HG03378 (cell line): ENCODE results near the gene C11orf86.

Experiments used
- ATAC-seq: cut with Tn5 transposase; IDR thresholded peaks from one replicate; pipeline ENCODE4 v1.9.1; 2021; ENCODE audit warnings: mild to moderate bottlenecking, moderate library complexity; ENCODE audit not compliant: unreplicated experiment

Gene C11orf86

DNA sequence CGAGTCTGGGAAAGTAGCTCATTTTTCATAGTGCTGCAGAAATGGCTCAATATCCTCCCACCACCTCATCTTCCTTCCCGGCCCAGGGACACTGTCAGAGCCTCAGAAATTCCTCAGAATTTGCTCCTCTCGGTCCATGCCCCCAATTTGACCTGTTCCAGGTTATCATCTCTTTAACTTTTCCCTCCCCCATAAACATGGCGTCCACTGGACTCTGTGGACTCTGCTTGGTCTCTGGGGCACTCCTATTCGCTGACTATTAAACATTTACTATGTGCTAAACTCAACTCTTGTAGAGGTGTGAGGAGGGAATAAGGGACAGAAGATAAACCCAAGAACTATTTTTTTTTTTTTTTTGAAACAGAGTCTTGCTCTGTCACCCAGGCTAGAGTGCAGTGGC lies 8.8 kb upstream of the C11orf86 start:
- no peak for ATAC-seq

DNA sequence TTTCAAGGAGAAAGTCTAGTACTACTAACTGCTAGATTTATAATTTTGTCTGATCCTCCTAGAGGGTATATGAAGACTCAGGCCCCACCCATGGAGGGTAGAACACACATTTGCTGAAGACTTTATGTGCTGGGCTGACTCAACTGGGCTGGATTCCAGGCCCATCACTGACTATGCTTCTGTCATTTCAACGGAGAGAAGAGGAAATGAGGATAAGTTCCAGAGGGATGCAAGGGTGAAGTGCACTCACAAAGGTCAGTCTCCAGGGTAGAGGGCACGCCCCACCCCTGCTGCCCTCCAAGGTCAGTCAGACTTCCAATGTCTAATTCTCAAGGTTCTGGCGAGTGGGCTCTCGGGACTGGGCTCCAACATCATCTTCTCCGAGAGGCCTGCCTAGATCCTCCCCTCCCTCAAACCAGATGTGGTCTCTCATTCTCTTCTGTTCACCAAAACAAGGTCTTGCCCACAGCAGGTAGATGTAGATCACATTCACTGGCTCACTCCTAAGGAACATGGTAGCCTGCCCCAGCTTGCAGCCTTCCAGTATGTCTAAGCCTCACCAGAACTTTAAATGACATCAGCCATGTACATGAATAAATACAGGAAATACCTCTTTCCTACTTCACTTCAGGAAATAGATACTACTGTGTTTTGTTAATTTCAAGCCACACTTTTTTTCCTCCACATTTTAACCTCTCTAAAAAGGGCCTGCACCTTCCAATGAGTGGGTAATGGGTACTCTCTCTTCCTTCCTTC lies 7.3 kb upstream of the C11orf86 start:
- ATAC-seq, result no peak

DNA sequence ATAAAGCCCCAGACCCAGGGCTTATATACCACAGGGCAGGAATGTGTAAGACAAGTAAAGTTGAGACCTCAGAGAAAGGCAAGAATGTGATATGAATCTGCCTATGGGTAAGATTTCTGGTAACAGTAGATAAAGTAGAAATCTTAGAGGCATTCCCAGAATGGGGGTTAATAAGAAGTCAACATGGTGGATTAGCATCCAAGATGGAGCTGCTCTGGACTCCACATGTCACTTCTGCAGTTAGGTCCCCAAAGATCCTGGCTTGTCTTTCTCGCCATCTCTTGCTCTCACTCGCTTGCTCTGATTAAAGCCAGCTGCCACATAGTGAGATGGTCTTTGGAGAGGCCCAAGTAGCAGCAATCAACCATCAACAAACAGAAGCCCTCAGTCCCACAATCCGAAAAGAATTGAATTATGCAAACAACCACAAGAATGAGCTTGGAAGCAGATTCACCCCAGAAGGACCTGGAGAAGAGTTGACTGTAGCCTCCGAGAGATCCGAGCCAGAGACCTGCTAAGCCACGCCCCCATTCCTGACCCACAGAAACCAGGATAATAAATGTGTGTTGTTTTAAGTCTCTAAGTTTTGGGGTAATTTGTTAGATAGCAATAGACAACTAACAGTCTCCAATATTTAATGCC lies 5.4 kb upstream of the C11orf86 start:
- ATAC-seq, result no peak

DNA sequence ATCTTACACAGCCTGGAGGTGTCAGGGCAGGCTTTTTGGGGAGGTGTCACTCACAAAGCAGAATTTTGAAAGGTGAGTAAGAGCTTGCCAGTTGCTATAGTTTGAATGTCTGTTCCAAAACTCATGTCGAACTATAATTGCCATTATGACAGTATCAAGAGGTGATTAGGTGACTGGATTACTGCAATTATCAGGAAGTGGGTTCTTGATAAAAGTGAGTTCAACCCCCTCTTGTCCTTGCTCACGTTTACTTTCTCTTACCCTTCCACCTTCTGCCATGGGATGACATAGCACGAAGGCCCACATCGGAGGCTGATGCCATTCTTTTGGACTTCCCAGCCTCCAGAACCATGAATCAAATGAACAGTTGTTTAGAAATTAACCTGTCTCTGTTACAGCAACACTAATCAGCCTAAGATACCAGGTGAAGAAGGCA lies 4.7 kb upstream of the C11orf86 start:
- no peak for ATAC-seq

DNA sequence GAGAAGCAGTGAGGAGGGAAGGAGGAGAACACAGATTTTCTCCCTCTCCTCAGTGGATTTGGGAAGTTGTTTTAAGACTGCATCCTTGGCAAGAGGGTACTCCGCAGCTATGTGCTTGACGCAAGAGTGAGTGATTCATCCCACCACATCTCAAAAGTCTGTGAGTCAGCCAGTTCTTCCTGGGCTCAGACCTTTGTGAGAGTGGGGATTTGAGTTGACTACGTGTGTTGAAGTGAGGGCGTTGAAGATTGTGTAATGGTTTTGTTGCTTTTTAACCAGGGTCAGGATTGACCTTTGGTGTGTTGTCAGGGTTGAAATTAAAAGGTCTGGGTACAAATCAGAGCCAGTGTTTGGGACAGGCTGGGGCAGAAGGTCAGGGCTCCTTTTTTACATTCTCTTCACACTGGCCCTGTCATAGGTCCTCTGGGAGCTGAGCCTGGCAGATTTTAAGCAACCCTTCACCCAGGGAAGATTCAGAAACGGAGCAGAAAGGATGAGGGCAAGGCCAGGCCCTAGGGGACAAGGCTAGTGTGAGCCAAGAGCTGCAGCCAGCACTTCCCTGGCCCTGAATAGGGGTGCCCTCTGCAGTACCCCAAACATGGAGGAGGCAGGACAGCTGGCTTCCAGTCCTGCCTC lies 4.2 kb upstream of the C11orf86 start:
- no peak for ATAC-seq

DNA sequence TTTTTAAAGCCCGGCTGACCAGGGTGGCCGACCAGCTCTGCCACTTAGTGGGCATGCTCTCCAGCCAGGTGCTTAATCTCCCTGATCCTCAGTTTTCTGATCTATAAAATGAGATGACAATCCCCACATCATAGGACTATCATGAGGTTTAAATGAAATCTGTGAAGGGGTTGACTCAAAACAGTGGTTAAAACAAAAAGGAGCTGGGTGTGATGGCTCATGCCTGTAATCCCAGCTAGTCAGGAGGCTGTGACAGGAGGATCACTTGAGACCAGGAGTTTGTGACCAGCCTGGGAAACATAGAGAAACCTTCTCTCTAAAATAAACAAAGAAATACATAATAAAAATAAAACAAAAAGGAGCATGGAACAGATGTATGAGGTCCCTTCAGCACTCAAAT lies 3.6 kb upstream of the C11orf86 start:
- no peak for ATAC-seq

DNA sequence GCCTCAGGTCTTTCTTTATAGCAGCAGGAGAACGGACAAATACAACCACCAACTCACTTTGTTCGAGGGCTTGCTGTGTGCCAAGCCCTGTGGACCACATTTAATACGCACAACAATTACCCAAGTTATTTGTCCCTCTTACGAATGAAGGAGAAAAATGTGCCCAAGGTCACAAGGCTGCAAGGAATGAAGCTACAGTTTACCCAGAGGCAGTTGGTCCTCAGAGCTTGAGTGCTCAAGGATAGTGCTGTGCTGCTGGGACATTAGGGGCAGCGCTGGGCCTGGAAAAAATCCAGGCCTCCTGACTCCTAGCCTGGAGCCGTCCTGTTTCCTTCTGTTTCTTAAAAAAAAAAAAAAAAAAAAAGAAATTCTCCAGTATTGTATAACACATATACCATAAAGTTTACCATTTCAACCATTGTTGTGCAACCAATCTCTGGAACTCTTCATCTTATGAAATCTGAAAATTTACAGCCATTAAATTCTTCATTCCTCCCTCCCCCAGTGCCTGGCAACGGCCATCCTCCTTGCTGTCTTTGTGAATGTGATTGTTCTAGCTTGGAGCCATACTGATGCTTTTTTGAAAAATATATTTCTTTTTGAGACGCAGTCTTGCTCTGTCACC lies 1.0 kb upstream of the C11orf86 start:
- no peak for ATAC-seq

DNA sequence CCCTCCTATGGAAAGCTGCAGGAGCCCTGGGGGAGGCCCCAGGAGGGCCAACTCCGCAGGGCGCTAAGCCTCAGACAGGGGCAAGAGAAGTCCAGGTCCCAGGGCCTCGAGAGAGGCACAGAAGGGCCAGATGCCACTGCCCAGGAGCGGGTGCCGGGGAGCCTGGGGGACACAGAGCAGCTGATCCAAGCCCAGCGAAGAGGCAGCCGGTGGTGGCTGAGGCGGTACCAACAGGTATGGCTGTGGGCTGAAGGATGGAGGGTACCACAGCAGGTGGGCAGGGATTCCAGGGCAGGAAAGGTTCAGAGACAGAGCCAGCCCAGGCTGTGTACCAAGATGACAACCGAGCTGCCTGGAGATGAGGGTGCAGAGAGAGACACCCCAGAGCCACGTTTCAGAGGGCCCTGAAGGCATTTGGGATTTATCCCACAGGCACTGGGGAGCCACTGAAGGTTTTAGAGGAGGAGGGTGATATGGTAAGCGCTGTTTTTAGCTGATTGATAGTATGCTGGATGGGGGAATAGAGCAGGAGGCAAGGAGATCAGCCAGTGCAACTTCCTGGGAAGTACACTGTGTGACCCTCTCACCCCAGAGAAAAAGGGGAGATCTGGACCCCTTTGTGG lies 412 bp downstream of the C11orf86 start:
- no peak for ATAC-seq

DNA sequence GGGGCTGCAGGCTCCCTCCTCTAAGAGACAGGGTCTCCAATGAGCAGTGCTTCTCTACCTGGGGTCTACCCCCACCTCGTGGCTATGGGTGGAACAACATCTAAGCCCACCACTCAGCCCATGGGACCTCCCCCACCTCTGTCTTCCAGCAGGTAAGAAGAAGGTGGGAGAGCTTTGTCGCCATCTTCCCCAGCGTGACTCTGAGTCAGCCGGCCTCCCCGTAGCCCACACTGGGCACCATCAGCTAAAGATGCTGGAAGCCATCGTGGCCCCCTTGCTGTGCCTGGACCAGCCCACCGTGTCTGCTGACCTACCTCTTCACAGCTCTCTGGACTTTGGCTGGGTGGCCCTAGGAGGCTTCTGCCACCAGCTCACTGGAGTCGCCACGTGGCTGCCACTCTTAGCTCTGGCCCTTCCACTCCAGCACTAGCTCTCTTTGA lies 944 bp downstream of the C11orf86 start:
- no peak for ATAC-seq

DNA sequence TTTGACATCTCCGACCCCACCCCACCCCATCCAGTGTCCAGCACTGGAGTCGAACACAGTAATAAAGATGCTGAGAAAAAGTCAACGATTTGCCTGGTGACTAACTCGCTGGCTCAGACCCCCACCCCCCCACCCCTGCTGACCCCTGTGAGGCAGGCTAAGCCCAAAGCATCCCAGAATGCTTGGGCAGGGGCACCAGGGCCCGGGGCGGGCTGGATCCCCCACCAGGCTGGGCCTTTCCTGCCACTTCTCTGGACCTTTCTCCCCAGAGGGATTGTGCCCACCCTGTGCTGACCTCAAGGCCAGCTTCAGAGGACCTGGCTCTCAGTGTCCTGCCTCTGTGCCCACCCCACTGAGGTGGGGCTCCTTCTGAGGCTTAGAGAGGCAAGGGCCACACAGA lies 1.8 kb downstream of the C11orf86 start:
- ATAC-seq, result no peak

DNA sequence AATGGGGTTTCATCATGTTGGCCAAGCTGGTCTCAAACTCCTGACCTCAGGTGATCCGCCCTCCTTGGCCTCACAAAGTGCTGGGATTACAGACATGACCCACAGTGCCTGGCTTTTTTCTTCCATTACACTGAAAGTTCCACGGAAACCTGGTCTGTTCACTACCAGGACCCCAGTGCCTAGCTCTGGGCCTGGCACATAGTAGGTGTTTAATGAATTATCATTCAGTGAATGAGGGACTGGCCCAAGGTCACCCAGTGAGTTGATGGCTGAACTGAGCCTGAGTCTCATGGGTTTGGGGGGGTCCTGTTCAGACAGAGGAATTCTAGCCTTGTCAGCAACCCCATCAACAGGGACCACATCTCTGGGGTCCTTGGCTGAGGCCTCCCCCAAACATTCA lies 3.1 kb downstream of the C11orf86 start:
- ATAC-seq, result no peak

DNA sequence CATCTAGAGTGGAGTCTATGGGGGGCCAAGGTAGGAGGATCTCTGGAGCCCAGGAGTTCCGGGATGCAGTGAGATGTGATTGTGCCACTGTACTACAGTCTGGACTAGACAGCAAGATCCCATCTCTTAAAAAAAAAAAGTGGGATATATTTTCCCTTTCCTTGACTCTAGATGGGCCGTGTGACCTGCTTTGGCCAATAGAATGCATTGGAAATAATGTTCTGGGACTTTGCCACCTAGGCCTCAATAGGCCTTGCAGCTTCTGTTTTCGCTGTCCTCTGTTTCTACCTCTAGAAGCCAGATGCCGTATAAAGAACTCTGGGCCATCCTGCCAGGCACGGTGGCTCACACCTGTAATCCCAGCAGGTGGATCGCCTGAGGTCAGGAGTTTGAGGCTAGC lies 3.6 kb downstream of the C11orf86 start:
- ATAC-seq, result no peak

DNA sequence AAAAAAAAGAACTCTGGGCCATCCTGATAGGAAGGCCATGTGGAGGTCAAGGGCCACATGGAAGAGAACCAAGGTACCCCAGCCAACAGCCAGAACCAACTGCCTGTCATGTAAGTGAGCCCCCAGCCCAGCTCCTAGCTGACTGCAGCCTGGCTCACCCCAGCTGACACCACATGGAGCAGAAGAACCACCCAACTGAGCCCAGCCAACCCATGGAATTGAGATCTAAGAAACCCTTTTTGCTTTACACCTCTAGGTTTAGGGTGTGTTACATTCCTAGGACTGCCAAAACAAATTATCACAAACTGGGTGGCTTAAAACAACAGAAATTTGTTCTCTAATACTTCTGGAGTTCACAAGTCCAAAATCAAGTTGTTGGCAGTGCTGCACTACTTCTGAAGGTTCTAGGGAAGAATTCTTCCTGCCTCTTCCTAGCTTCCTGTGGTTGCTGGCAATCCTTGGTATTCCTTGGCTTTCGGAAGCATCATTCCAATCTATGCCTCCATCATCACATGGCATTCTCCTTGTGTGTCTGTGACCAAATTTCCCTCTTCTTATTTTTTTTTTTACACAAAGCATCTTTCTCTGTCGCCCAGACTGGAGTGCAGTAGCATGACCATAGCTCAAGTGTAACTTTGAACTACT lies 4.4 kb downstream of the C11orf86 start:
- no peak for ATAC-seq

DNA sequence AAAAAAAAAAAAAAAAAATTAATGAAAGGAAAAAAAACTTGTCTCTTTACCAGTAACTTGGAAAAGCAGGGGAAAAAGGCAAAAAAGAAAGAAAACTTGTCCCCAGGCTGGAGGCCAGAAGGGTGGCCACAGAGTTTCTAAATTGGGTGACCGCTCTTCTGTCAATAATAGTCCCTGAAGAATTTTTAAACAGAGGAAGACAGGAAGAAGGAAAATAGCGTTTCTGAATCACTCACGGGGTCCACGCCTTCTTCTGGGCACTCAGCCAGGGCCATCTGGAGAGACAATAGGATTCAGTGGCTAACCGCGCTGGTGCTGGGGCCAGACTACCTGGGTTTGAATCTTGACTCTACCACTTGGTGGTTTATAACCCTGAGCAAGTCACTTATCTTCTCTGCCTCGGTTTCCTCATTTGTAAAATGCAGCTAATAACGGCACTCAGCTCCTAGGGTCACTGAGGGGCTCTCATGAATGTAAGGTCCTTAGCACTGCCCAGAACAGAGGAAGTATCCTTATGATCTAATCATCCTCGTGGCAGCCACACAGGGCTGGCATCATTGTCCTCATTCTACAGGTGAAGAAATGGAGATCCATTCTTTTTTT lies 7.0 kb downstream of the C11orf86 start:
- ATAC-seq, result no peak

DNA sequence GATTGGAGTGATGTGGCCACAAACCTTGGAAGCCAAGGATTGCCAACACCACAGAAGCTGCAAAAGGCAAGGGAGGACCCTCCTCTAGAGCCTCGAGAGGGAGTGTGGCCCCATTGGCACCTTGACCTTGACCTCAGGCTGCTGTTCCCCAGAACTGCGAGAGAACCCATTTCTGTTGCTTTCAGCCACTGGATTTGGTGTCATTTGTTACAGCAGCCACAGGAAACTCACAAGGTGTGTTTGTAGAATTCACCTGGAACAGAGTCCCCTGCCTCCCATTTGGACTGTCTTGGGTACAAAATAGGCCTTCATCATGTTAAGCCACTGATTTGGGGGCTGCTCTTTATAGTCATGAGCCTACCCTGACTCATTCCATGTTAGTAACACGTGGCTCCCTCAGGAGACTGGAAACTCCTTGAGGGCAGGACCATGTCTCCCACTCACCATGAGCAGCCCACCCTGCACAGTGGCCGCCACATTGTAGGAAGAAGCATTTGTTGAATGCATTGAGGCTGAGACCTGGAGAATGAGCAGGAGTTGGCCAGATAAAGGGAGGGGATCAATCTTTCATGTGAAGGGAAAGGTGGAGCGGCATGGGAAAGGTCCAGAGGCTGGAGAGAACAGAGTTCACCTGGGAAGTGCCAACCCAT lies 8.3 kb downstream of the C11orf86 start:
- ATAC-seq, result no peak

DNA sequence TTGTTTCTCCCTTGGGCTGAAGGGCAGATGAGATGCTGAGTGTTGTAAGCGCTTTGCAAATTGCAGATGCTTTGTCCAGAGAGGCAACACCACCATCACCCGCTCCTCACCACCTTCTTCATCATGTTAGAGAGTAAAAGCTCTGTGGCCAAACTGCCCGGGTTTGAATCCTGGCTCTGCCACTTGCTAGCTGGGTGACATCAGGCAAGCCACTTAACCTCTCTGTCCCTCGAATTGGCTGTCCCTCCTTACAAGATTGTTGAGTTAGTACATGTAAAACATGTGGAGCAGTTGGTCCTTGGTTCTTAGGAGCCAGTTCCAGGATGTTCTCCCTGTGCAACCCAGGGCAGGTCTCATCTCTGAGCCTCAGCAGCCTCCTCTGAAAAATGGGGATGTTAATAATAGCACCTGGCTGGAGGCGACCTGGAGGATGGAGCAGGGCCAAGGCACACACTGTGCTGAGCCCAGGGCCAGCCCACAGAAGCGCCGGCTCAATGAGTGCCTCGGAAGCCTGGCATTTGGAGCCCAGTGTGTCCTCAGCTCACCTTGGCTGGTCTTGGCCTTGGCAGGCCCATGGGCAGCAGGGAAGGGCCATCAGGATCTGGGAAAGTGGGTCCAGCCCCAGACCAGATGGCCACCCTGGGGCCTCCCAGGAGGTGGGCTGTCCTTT lies 10.5 kb downstream of the C11orf86 start:
- ATAC-seq, result no peak

DNA sequence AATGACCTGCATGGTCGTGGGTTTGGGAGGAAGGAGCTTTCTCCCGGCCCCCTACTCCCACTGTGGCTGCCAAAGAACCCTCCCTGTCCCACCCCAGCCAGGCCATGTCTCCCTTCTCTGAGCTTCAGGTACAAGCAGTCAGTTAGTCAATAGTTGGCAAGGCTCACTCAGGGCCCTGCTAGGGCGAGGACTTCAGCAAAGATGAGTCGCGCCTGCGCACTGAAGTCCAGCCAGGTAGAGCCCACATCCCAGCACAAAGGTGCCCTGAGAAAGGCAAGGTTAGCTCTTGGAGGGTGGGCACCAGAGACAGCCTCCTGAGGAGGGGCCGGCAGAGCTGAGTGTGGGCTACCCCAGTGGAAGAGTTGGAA lies 11.1 kb downstream of the C11orf86 start:
- ATAC-seq, result no peak

DNA sequence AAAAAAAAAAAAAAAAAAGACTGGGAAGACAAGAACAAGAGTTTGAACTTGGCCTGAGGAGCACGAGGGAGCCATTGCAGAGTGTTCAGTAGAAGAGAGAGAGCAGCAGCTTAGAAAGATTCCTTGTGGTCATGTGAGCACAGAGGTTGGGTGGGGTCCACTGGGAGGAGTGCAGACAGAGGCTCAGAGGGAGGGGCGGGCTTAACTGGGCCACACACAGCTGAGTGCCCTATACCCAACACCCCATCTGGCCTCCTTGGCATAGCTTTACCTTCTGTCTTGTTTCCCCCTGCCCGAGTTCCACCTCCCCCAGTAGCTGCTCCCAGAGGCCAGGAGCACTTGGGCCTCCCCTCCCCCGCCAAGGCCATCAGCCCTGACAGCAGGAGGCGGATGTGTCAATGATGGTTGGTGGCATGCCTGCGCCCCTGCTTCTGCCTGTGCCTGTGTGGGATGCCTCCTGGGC lies 12.1 kb downstream of the C11orf86 start:
- ATAC-seq, result no peak

DNA sequence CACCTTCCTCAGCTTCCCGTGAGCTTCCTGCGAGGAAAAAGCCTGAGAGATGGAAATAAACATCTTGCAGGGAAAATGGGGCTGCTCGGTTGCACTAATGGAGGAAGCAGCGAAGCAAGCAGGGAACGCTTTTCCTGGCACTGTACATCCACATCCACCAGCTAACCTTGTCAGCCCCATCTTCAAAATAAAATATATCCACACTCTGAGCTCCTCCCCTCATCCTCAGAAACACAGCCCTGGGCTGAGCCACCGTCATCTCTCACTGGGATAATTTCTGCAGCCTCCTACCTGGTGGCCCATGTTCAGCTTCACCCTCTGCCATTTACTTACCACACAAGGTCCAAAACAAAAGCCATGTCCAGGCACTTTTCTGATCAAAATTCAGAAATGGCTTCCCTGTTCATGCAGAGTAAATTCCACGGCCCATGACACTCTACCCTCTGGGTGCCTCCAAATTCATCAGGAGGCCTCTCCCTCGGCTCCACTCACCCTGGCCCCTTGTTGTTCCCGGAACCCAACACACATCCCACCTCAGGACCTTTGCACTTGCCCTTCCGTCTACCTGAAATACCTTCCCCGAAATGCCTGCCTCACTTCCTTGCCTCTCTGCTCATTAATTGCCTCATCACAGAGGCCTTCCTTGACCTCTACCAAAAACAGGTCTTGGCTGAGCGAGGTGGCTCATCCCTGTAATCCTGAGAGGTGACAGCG lies 13.0 kb downstream of the C11orf86 start:
- no peak for ATAC-seq
